Stimulated activated CD8-positive, alpha-beta memory T cell treated with anti-CD3 and anti-CD28 coated beads, Interleukin-15, amount 100 ng/mL, for 4 hours (primary cell): ENCODE results near the gene GATA2.

Source experiments
- DNase-seq, 2 donors: peaks; one replicate each; pipeline ENCODE4 v3.0.0-alpha.2; 2020; ENCODE audit warnings: low read depth in 2 of 2

The GATA2 gene

DNA sequence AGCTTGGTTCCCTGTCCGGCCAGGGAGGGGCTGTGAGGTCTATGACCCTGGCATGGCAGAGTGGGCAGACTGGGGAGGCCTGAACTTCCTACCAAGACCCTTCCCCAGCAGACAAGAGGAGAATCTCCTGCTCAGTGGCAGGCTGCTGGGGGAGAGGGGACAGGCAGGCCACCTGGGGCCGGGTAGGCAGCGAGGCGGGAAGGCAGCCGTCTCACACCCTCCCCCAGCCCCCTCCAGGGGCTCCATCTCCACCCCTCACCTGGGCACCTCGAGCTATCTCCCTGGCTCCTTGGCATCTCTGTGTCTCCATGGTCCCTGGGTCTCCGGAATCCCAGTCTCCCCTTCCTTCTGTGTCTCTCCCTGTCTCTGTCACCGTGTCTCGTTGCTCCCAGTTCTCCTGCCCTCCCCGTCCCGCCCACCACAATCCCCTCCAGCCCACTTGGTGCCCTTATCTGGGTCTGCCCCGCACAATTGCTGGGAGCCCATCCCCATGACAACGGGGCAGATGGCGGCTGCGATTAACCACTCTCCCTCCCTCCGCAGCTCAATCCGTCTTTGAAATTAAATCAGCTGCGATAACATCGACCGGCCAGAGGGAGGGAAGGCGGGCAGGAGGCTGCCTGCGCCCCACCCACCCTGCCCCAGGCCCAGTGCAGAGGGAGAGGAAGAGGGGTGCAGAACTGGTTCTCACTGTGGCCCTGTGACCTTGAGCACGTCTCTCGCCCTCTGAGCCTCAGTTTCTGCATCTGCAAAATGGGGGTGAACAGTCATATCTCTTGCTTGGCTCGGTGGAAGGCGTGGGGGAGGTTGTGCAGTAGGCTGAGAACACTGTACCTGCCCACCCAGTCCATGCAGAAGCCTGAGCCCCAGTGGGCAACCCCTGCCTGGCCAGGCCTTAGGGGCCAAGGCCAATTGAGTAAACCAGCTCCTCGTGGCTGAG lies 36.0 kb downstream of the GATA2 start:
- no peak for DNase-seq

GRCh38 chr3:128455786-128456748 lies 36.9 kb downstream of the GATA2 start:
- DNase-seq, result no peak

GRCh38 chr3:128455116-128455515 lies 37.9 kb downstream of the GATA2 start:
- no peak for DNase-seq

- DNase-seq, result no peak
Observed at GRCh38 chr3:128454310-128454618, 38.7 kb downstream of the GATA2 start.

GRCh38 chr3:128453501-128454309 lies 39.3 kb downstream of the GATA2 start:
- no peak for DNase-seq

GRCh38 chr3:128452678-128453275 lies 40.2 kb downstream of the GATA2 start:
- DNase-seq, result no peak

DNA sequence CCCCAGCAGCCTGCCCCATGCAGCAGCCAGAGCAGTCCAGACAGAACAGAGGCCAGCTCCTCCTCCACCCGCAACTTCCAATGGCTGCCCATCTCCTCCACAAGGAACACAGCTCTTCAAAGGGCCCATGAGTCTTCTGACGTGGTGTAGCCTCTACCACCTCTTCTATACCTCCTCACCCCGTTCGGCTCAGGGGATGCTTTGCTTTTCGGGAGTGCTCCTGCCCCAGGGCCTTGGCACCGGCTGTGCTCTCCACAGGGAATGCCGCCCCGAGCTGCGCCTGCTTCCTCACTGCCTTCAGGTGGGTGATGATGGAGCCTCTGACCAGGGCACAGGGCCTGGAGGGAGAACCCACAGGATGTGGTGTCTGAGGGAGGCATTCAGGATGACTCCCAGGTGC lies 40.9 kb downstream of the GATA2 start:
- DNase-seq, result no peak

GRCh38 chr3:128449111-128449638 lies 43.8 kb downstream of the GATA2 start:
- no peak for DNase-seq

DNA sequence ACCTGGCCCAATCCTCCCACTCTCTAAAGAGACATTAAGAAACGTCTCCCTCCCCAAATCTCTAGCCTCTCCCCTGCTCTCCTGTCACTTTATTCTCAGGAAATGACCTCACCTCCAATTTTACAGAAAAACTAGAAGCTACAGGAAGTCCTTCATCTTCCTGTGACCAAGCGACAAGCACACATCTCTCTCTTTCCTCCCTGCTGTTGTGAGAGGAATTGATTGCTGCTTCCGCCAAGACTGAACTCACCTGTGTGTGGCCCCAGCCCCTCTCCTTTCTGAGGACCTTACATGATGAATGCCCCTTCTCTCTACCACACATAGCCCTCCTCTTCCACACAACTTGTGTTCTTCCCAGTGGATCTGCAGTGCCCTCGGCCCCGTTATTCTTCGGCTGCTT lies 44.5 kb downstream of the GATA2 start:
- no peak for DNase-seq

GRCh38 chr3:128447561-128448013 lies 45.4 kb downstream of the GATA2 start:
- DNase-seq, result no peak

DNA sequence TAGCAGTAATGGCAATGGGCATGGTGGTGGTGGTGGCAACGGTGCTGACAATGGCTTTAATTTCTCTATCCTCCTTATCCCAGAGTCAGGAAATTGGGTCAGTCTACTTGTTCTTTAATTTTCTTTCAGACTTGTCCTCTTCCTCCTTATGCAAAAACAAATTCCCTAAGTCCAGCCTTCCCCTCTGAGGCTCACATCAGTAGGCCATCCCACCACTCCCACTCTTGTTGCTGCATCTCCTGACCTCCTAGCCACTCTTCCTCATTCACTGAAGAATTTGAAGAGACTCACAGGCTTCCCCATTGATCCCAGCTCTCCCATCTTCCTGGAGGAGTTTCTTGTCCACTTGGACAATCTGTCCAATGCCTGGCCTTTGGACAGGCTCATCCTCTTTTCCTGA lies 46.2 kb downstream of the GATA2 start:
- DNase-seq, result no peak

DNA sequence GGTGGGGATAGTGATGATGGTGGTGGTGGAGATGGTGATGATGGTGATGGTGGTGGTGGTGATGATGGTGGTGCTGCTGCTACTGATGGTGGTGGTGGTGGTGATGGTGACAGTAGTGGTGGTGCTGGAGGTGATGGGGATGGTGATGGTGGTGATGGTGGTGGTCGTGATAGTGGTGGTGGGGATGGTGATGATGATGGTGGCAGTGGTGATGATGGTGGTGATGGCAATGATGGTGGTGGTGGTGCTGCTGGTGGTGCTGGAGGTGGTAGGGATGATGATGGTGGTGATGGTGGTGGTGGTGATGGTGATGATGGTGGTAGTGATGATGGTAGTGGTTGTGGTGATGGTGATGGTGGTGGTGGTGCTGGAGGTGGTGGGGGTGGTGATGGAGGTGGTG lies 47.6 kb downstream of the GATA2 start:
- DNase-seq, result no peak

DNA sequence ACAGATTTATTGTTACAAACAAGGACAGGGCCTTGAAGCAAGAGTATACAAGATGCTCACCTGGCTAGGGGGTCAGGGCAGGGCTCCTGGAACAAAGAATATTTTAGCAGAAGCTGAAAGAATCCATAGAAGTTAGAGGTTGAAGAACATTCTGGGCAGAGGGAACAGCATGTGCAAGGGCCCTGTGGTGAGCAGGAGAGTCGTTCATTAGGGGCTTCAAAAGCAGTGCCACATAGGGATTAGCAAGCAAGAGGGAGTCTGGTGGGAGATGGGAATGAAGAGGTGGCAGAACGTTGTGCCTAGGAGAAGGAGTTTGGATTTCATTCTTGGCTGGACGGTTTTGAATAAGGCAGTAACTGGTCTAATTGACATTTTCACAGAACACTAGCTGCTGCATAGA lies 49.2 kb downstream of the GATA2 start:
- DNase-seq, result no peak

DNA sequence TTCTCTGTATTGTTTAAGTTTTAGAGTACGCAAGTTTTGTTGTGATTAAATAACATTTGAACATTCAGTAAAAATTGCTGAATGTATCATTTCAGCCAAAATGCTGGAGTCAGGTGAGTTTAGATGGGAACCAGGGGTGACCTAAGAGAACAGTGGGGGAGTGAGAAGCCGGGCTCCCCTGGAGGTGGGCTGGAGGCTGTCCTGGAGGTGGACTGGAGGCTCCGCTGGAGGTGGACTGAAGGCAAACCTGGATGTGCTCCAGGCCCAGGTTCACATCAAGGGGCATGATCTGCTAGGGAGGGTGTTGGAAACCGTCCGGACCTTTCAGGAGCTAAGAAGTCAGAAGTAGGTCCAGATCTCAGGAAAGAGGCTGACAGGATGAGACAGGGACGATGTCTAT lies 50.1 kb downstream of the GATA2 start:
- no peak for DNase-seq

- no peak for DNase-seq
Observed at GRCh38 chr3:128442070-128442469, 50.9 kb downstream of the GATA2 start.

DNA sequence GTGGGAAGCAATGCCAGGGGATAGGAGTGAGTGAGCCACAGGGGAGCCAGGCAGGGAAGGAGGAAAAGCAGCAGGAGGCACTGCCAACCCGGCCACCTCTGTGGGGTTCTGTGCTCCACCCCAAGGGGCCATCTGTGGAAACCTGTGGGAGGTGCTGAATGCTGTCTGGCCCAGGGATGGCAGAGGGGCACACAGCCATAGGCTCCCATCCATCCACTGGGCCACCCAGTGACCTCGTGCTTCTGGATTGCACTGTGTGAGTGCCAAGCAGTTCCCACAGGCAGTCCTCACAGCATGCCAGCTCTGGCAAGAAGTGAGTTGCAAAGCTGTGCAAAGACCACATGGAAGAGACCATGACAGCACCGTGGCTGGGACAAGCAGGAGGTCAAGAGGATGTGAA lies 53.8 kb downstream of the GATA2 start:
- no peak for DNase-seq

DNA sequence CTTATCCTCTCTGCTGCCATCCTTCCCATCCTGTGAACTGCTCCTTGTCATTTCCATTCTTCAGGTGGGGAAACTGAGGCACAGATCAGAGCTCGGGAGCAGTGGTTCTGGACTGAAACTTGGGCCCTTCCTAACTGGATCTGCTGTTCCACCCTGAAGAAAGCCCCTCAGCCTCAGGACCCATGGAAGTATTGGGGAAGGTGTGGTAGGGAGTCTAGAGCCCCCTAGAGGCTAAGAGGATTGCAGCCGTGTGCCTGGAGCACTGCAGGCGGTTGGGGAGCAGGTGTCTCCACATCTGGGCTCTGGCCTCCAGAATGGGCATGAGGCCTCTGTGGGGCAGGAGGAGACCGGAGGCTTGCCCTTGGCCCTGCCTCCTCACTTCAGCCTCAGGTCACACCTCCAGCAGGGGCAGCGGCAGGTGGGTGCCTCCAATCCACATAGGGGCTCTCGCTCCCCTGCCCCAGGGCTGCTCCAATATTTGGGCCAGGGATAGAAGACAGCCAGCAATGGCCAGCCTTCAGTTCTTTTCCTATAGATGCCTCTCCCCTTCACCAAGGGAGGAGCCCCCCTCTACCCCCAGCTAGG lies 54.4 kb downstream of the GATA2 start:
- no peak for DNase-seq

- DNase-seq, result no peak
Observed at GRCh38 chr3:128436214-128436613, 56.8 kb downstream of the GATA2 start.

- no peak for DNase-seq
Observed at GRCh38 chr3:128435561-128435960, 57.4 kb downstream of the GATA2 start.

GRCh38 chr3:128435058-128435457 lies 57.9 kb downstream of the GATA2 start:
- DNase-seq, result no peak

DNA sequence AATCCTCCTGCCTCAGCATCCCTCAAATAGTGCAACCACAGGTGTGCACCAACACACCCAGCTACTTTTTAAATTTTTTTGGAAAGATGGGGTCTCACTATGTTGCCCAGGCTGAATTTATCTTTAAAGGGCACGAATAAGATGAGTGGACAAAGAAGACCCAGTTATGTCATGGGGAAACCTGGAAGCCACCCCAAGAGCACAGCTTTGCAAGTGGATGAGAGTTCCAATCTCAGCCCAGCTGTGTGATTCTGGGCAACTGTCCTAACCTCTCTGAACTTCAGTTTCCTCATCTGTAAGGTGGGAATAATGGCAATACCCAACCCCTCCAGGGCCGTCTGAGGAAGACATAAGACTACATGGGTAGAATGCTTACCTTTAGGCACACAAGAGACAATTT lies 58.5 kb downstream of the GATA2 start:
- no peak for DNase-seq
